Measurements from ENCODE around the gene ITPKC. TPM values are rescaled to one million over a fixed set of nuclear protein-coding genes. Genes with fewer than 3 reads are reported as not detected.

ITPKC gene
- total RNA-seq, 2 experiments from 2014 or later: 4.8 to 5.2 TPM

DNA sequence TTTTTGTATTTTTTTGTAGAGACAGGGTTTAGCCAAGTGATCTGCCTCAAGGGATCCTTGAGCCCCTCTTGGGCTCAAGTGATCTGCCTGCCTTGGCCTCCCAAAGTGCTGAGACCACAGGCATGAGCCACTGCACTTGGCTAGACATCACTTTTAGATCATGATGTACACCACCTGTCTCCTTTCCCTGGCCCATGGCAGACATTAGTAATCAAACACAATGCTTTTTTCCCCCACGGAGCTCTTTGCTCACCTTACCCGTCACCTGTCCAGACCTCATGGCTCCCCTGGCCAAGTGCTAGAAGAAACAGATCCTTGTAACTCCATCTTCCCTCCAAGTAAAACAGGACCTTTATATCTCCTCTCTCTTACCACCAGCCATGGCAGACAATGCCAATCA, 44.9 kb upstream of the ITPKC start:
- Mint-ChIP-seq H3K27me3 (no peaks in the 10 kb centered on the region), H3K4me3 (no peak overlapping the region), H3K4me1 (ENCODE audit: low read depth) (no peaks in the 10 kb centered on the region), H3K36me3 (ENCODE audit: low read depth) (peaks cover 32% of the 10 kb centered on the region), H3K9me3 (peaks cover 6% of the 10 kb centered on the region), H3K27ac (no peak overlapping the region)
- ATAC-seq: no peak
- no peak for TF ChIP-seq CTCF (IDR thresholded peaks at IDR 0.05)
- intact Hi-C loops (cut with micrococcal nuclease): no loop called here
- DNase-seq: no peak
- ChIA-PET CTCF (interaction anchor here (1.6 to 1.7 kb wide), 2 partner anchors 9 to 149 kb away, joined by 3 to 4 read pairs; no protein-coding TSS in a partner anchor), POLR2A (interaction anchor here (0.9 kb wide), 1 partner anchor 127 kb away, joined by 3 read pairs; the partner anchor contains the start of gene EGLN2)

GRCh38 chr19:40672573-40673299, 44.2 kb upstream of the ITPKC start:
- intact Hi-C loops (cut with micrococcal nuclease): no loop called here
- TF ChIP-seq CTCF (IDR thresholded peaks at IDR 0.05): no peak
- ChIA-PET CTCF (interaction anchor here (1.7 kb wide), 1 partner anchor 10 kb away, joined by 3 read pairs; no protein-coding TSS in a partner anchor), POLR2A (interaction anchor here (1.1 kb wide), 1 partner anchor 9 kb away, joined by 5 read pairs; no protein-coding TSS in a partner anchor)
- H3K27ac Mint-ChIP-seq: no peak overlapping the region
- H3K36me3 Mint-ChIP-seq (ENCODE audit: low read depth): peaks cover 33% of the 10 kb centered on the region
- H3K4me1 Mint-ChIP-seq (ENCODE audit: low read depth): no peaks in the 10 kb centered on the region
- no peaks in the 10 kb centered on the region for H3K27me3 Mint-ChIP-seq
- no peak for DNase-seq
- H3K4me3 Mint-ChIP-seq: no peak overlapping the region
- no peak for ATAC-seq
- peaks cover 6% of the 10 kb centered on the region for H3K9me3 Mint-ChIP-seq

- CTCF ChIA-PET: no interaction called here
- H3K9me3 Mint-ChIP-seq: peaks cover 6% of the 10 kb centered on the region
- intact Hi-C loops (cut with micrococcal nuclease): no loop called here
- DNase-seq: no peak
- POLR2A ChIA-PET: interaction anchor here (1.0 to 1.1 kb wide), 2 partner anchors 10 to 49 kb away, joined by 3 to 5 read pairs; no protein-coding TSS in a partner anchor
- no peak for TF ChIP-seq CTCF (IDR thresholded peaks at IDR 0.05)
- H3K36me3 Mint-ChIP-seq (ENCODE audit: low read depth): peaks cover 34% of the 10 kb centered on the region
- no peak overlapping the region for H3K4me3 Mint-ChIP-seq
- no peaks in the 10 kb centered on the region for H3K4me1 Mint-ChIP-seq (ENCODE audit: low read depth)
- H3K27me3 Mint-ChIP-seq: no peaks in the 10 kb centered on the region
- ATAC-seq: no peak
- no peak overlapping the region for H3K27ac Mint-ChIP-seq
Measured at GRCh38 chr19:40673397-40673796, 43.5 kb upstream of the ITPKC start.

GRCh38 chr19:40674291-40674690, 42.6 kb upstream of the ITPKC start:
- ChIA-PET POLR2A (interaction anchor here (1.0 kb wide), 1 partner anchor 48 kb away, joined by 3 read pairs; no protein-coding TSS in a partner anchor), CTCF (no interaction called here)
- Mint-ChIP-seq H3K27ac (no peak overlapping the region), H3K9me3 (peaks cover 3% of the 10 kb centered on the region), H3K4me1 (ENCODE audit: low read depth) (no peaks in the 10 kb centered on the region), H3K36me3 (ENCODE audit: low read depth) (peaks cover 29% of the 10 kb centered on the region), H3K4me3 (no peak overlapping the region), H3K27me3 (no peaks in the 10 kb centered on the region)
- DNase-seq: no peak
- intact Hi-C loops (cut with micrococcal nuclease): no loop called here
- no peak for ATAC-seq
- no peak for TF ChIP-seq CTCF (IDR thresholded peaks at IDR 0.05)

DNA sequence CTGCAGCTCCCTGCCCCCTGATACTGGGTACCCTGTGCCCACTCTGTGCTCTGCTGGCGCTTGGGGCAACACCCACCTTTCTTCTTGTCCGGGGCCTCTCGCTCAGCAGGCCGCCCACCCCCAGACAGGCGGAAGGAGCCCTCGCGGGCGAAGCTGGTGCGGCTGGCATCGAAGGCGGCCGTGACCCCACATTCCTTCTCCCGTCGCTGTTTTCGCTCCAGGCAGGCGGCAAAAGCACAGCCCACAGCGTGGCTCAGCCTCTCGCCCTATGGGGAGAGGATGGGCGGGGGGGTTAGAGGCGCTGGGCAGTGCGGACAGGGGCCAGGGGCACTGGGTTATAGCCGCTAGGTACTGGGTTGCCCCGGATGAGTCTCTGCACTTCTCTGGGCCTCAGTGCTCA, 39.8 kb upstream of the ITPKC start:
- ATAC-seq (no peak), DNase-seq (no peak)
- no peak for TF ChIP-seq CTCF (IDR thresholded peaks at IDR 0.05)
- intact Hi-C loops (cut with micrococcal nuclease): no loop called here
- Mint-ChIP-seq H3K9me3 (no peaks in the 10 kb centered on the region), H3K36me3 (ENCODE audit: low read depth) (peaks cover 23% of the 10 kb centered on the region), H3K27me3 (no peaks in the 10 kb centered on the region), H3K27ac (no peak overlapping the region), H3K4me3 (no peak overlapping the region), H3K4me1 (ENCODE audit: low read depth) (no peaks in the 10 kb centered on the region)
- CTCF ChIA-PET: no interaction called here
- POLR2A ChIA-PET: no interaction called here
